Ishikawa (cell line): ENCODE measurements around the gene BLM.

Experiments used
- CEBPB ChIP-seq: IDR thresholded peaks from 2 replicates; pipeline ENCODE4 v1.6.1; 2012
- CREB1 ChIP-seq: IDR thresholded peaks from 2 replicates; pipeline ENCODE4 v1.6.1; 2012; ENCODE audit warnings: low read depth
- EGR1 ChIP-seq: IDR thresholded peaks from 2 replicates; pipeline ENCODE4 v1.6.1; 2012
- EP300 ChIP-seq: IDR thresholded peaks from 2 replicates; pipeline ENCODE4 v1.6.1; 2012; ENCODE audit warnings: borderline replicate concordance
- FOXM1 ChIP-seq: IDR thresholded peaks from 2 replicates; pipeline ENCODE4 v1.6.1; 2012; ENCODE audit warnings: low read depth, borderline replicate concordance
- NFIC ChIP-seq: IDR thresholded peaks from 2 replicates; pipeline ENCODE4 v1.6.1; 2012
- RAD21 ChIP-seq: IDR thresholded peaks from 2 replicates; pipeline ENCODE4 v1.6.1; 2012; ENCODE audit warnings: low read depth
- REST ChIP-seq: IDR thresholded peaks from 2 replicates; pipeline ENCODE4 v1.6.1; 2012; ENCODE audit warnings: low read depth, mild to moderate bottlenecking
- TAF1 ChIP-seq: IDR thresholded peaks from 2 replicates; pipeline ENCODE4 v1.6.1; 2012; ENCODE audit warnings: low read depth, mild to moderate bottlenecking
- TCF12 ChIP-seq: IDR thresholded peaks from 2 replicates; pipeline ENCODE4 v1.6.1; 2012; ENCODE audit warnings: low read depth
- TEAD4 ChIP-seq: IDR thresholded peaks from 2 replicates; pipeline ENCODE4 v1.6.1; 2012
- YY1 ChIP-seq: IDR thresholded peaks from 2 replicates; pipeline ENCODE4 v1.6.1; 2012; ENCODE audit warnings: low read depth
- ZBTB7A ChIP-seq: IDR thresholded peaks from 2 replicates; pipeline ENCODE4 v1.6.1; 2012; ENCODE audit warnings: low read depth
- TF ChIP-seq, protein P1 (sequence below): IDR thresholded peaks from 2 replicates; pipeline ENCODE4 v1.6.1; 2012
- TF ChIP-seq, protein P2 (sequence below): IDR thresholded peaks from 2 replicates; pipeline ENCODE4 v1.6.1; 2012

BLM gene

DNA sequence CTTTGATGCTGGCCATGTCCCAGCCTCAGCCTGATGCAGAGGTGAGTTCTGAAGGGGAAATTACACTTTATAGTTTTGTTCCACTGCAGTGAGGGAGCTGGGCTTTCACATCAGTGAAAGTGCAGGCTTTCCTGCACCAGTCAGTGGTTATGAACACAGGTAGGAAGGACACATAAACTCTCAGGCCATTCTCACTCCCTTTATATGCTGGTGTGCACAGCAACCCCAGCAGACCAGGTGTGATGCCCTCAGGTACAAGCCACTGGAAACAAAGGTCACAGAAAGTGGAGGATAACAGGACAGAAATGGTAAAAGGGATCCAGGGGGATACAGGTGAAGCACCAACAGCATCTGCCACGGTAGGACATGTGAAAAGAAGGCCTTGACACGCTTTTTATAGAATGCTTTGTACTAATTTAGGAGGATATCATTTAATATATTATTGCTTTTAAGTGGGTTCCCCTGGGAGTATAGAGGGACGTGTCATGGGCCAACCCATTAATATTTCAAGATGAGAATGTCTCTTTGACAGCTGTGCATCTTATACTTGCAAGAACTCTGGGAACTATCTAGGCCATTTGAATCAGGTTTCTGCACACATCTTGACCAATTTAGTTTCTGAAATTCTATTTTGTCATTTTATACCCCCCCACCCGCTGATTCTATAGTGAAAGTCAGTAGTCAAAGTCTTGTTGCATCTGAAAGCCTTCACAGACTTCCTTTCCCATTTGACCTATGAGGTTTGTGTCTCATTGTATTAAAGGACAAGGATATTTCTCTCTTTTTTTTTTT is 25.0 kb upstream of the BLM start:
- TF ChIP-seq NFIC (no peak), EP300 (no peak), RAD21 (no peak), ZBTB7A (no peak), TCF12 (no peak), FOXM1 (no peak), CEBPB (no peak), CREB1 (no peak), YY1 (no peak), EGR1 (no peak)
- TF ChIP-seq, protein P1, sequence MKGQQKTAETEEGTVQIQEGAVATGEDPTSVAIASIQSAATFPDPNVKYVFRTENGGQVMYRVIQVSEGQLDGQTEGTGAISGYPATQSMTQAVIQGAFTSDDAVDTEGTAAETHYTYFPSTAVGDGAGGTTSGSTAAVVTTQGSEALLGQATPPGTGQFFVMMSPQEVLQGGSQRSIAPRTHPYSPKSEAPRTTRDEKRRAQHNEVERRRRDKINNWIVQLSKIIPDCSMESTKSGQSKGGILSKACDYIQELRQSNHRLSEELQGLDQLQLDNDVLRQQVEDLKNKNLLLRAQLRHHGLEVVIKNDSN = no peak

DNA sequence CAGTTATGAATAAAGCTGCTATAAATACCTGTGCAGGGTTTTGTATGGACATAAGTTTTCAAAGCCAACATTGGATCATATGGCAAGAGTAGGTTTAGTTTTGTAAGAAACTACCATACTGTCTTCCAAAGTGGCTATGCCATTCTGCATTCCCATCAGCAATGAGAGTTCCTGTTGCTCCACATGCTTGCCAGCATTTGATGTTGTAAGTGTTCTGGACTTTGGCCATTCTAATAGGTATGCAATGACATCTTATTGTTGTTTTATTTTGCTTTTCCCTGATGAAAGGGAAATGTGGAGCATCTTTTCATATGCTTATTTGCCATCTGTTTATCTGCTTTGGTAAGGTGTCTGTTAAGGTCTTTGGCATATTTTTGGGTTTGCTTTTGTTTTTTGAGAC is 22.2 kb upstream of the BLM start:
- TF ChIP-seq RAD21 (no peak), EGR1 (no peak), YY1 (no peak), REST (no peak), CREB1 (no peak), EP300 (no peak), TCF12 (no peak), CEBPB (no peak), TEAD4 (no peak)
- TF ChIP-seq, protein P1 = no peak
- TF ChIP-seq, protein P2, sequence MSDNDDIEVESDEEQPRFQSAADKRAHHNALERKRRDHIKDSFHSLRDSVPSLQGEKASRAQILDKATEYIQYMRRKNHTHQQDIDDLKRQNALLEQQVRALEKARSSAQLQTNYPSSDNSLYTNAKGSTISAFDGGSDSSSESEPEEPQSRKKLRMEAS = no peak

DNA sequence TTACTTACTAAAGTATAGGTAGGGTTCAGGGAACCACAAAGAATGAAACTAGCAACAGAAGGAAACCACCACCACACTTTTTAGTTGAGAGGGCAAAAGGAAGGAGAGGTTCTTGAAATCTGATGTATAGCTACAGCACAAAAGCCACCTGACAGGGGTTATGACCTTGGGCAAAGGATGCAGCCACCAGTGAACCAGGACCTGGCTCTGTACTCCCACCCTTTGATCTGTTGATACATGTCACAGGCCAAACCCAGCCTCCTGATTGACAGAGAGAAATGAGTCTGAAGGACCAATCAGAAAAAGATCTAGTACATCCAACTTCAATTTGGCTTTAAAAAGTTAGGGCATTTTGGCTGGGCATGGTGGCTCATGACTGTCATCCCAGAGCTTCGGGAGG is 20.0 kb upstream of the BLM start:
- TF ChIP-seq YY1 = no peak
- TF ChIP-seq, protein P2 = no peak
- TF ChIP-seq CREB1 = no peak
- TF ChIP-seq TEAD4 = no peak
- no peak for TF ChIP-seq TAF1
- TF ChIP-seq EP300 = no peak
- TF ChIP-seq NFIC = no peak
- TF ChIP-seq REST = no peak
- TF ChIP-seq, protein P1 = no peak

- TF ChIP-seq YY1 = no peak
- TF ChIP-seq, protein P1 = 0 out of 2 replicates have a peak, but pooled peaks have one; percentile 17
Observed at GRCh38 chr15:90698629-90699028, 18.5 kb upstream of the BLM start.

DNA sequence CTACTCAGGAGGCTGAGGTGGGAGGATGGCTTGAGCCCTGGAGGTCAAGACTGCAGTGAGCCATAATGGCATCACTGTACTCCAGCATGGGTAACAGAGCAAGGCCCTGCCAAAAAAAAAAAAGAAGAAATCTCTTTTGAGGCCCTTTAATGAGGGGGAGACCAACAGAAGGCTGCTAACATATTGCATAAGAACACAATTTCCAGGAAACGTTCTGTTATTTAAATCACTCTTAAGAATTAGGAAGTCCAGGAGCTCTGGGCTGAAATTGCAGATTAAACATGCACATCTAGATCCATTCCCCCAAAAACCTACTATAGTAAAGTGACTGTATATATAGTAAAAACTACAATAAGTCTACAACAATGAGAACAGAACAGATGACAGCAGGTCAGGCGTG is 16.1 kb upstream of the BLM start:
- no peak for TF ChIP-seq CEBPB
- no peak for TF ChIP-seq TAF1

DNA sequence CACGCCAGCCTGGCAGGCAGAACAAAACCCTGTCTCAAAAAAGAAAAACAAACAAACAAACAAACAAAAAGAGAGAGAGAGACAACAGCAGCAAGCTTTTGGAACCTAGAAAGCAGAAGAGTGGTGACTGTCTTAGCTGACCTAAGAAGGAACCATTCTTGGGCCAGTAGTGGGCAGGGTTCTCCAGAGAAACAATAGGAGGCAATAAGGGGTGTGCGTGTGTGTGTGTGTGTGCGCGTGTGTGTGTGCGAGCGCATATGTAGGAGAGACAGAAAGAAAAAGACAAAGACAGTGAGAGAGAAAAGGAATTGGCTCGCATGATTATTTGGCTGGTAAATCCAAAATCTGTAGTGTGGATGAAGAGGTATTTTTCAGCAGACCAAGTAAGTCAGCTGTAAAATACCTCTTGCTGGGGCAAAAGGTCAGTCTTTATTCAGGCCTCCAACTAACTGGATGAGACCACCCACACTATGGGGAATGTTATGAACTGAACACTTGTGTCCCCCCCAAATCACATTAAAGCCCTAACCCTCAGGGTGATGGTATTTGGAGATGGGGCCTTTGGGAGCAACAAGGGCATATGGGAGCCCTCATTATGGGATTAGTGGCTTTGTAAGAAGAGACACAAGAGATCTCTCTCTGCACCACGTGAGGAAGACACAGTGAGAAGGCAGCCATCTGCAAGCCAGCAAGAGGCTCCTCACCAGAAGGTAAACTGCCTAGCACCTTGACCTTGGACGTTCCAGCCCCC is 15.1 kb upstream of the BLM start:
- TF ChIP-seq NFIC (no peak), YY1 (no peak), REST (no peak), ZBTB7A (no peak), FOXM1 (no peak), TCF12 (no peak), TAF1 (no peak), EGR1 (no peak), RAD21 (no peak), CEBPB (no peak)
- TF ChIP-seq, protein P1 = no peak
- TF ChIP-seq, protein P2 = no peak
